Measurements from ENCODE around the gene AFAP1. TPM values are rescaled to one million over a fixed set of nuclear protein-coding genes. Genes with fewer than 3 reads are reported as not detected.

The AFAP1 gene
- total RNA-seq, 1 donor from 2014 or later: 29.8 TPM

DNA sequence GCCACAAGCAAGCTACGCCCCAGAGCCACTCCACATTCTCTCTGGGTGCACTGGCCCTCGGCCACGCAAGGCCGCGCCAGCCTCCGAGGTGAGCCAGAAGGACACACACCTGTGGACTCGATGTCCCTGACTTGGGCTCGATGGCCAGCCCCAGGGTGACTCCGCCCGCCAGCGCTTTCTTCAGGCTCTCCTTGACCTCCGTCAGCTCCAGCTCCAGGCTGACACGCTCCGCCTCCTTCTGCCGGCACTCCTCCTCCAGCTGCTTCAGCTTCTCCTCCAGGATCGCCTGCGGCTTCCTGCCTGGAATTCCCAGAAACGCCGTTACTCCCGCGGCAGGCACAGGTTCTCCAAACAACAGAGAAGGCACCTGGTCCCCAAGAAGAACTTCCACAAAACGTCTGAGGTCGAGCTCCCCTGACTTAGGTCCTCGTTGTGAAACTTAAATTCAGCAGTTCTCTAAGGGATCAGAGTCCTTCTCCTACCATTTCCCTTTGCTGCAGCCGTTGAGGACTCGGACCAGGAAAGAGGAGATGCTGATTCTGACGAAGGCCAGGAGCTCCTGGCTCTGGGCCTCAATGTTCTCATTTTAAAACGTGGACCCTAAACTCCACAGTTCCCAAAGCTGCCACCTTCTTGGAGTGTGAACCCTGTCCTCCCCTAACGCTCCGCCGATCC is 166.8 kb downstream of the AFAP1 start:
- DNase-seq (ENCODE audit: low read depth in 2 of 2): no peak

DNA sequence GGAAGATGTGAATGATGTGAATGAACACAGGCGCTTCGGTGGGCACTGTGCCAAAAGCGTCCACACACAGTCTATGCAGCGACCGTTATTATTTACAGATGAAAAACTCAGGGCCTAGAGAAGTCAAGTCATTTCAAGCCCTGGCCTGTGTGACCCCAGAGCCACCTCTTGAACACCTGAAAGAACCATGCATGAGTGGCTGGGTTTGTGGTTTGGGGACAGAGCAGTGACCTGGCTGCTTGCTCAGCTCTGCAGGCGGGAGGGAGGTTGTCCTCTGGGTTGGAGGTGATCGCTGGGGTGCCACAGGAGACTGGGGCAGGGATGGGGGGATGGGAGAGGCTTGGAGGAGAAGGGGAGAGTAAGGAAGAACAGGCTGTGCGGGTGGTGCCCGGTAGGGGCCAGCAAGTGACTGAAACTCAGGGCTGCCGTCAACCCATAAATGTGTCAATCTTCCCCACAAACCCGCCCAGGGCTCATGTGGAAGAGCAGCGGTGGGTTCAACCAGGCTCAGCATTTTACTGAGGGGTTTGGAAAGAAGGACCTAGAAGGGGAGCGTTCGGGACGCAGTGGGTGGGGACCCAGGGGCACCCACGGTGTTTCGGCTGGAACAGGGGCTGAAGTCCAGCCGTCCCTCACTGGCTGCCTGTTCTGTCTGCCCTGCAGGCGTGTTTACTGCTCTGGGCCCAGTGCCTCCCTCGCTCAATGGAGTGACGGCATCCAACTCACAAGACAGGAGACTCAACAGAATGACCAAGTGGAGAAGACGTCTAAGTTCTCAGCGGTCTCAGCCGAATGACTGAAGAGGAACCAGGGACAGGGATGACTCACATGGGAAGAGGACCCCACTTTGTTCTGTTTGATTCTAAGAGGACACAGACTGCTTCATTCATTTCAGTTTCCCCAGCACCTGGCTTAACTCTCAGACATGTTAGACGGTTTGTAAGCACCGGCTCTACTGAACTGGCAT is 167.8 kb downstream of the AFAP1 start:
- no peak for DNase-seq (ENCODE audit: low read depth in 2 of 2)

DNA sequence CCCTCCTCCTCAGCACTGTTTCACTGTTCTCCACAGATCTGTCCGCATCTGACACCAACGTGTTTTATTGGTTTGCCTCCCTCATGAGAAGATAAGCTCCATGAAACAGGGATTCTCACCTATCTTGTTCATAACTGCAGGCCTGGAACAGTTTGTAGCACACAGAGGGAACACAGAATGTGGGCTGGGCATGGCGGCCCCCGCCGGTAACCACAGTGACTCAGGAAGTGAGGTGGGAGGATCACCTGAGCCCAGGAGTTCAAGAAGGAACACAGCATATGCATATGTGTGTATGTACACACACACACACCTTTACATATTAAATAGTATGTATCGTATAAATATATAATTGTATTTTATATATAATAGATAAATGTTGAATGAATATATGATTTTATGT is 168.6 kb downstream of the AFAP1 start:
- no peak for DNase-seq (ENCODE audit: low read depth in 2 of 2)

DNA sequence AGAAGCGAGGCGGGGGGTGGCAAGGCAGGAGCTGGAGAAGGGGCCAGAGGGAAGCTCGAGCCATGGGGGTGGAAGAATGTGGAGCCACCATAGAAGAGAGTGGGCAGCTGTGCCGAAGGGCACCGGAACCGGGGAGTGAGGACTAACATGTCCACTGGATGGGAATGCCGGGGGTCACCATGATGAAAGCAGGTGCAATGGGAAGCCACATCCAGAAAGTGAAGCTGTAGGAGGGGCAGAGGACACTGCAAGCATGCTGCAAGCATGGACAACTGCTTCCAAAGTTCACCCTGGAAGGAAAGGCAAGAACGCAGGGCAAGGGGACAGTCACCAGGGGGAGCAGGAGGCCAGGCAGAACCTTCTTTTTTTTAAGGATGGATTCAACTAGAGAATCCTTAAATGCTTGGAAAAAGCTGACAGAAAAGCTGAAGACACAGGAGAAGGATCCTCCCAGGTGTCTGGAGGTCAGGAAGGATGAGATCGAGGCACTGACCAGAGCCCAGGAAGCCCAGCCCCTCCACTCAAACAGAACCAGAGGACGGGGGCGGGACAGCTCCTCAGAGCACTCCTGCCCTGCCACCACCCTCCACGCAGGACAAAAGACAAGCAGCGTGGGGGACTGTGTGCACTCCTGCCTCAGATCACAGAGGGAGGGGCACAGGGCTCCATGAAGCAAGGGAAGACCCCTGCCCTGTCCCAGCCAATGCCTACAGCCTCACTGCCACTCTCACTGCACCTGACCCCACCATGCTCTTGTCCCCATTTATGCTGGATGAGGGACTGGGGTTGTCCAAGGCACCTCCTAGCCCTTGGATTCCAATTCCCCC is 169.2 kb downstream of the AFAP1 start:
- peak in 1 of 2 donors; percentile 41 for DNase-seq (ENCODE audit: low read depth in 2 of 2)

DNA sequence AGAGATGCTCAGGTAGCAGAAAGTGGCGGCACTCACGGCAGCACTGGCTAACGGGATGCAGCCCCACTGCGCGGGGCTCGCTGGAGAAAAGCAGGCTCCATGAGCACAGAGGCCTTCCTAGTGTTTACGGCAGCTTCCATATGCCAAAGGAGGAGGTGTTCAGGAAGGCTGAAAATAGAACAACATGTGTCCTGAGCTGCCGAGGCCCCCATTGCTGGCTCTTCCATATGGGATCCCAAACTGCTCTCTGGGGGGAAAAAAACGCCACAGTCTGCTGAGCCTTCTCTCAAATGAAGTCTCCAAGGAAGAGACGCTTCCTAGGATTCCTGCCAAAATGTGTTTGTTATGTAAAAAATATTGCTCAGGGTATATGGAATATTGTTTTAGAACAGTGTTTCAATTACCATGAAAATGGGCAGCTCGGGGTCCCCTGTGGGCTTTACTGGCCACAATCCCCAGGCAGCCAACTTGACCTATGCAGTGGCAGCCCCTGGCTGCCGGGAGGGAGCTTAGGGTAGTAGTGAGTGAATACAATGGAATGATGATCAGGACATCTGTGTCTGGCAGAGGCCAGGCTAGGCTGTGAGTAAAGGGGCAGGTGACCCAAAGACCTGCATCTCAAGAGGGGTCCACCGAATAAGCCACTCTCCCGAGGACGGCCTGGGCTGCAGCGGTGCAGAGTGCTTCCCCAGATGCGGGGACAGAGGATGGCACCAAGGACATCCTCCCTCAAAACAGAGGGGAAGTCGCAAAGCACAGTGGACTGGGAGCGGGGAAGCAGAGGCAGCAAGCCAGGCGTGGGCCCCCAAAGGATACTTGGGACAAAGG is 170.1 kb downstream of the AFAP1 start:
- DNase-seq (ENCODE audit: low read depth in 2 of 2): no peak

DNA sequence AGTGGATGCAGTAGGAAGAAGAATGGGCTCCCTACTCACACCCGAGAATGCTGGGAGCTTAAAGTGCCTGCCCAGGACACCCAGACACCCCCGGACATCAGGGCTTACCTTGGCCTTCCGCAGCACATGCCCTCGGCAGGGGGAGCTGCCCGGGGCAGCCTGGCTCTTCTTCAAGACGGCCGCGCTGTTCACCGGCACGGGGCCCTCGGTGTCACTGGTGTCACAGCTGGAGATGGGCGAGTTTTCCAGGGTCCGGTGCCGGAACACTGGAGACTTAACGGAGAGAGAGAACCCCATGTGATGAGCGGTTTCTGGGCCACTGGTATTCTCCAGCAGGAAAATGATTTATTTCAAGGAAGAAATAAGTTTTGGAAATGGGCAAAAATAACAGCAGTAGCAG is 170.9 kb downstream of the AFAP1 start:
- DNase-seq (ENCODE audit: low read depth in 2 of 2): no peak

DNA sequence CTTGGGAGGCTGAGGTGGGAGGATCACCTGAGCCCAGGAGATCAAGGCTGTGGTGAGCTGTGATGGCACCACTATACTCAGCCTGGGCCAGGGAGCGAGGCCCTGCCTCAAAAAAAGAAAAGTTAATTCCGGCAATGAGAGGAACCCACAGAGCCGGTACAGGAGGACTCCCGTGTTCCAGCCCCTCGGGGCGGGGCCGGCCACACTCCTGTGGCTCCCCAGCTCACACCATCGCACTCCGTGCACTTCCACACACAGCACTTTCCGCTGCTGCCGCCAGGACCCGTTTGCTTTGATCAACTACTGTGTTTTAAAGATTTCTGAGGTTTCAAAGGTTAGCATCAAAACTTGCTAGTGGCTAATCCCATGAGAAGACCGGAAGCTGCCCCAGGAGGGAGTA is 171.7 kb downstream of the AFAP1 start:
- no peak for DNase-seq (ENCODE audit: low read depth in 2 of 2)

DNA sequence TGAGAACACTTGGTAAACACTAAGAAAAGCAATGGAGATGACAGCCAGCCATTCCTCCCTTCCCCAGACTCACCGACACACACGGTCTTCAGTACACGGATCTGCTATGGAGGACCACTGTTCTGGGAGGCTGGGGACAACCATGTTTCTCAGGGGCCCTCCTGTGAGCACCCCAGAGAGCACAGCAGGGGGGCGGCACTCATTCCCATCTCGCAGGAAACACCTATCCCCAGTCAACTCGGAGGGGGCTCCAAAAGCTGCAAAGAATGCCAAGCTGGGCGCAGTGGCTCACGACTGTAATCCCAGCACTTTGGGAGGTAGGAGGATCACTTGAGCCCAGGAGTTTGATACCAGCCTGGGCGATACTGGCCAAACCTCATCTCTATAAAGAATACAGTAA is 172.1 kb downstream of the AFAP1 start:
- no peak for DNase-seq (ENCODE audit: low read depth in 2 of 2)

DNA sequence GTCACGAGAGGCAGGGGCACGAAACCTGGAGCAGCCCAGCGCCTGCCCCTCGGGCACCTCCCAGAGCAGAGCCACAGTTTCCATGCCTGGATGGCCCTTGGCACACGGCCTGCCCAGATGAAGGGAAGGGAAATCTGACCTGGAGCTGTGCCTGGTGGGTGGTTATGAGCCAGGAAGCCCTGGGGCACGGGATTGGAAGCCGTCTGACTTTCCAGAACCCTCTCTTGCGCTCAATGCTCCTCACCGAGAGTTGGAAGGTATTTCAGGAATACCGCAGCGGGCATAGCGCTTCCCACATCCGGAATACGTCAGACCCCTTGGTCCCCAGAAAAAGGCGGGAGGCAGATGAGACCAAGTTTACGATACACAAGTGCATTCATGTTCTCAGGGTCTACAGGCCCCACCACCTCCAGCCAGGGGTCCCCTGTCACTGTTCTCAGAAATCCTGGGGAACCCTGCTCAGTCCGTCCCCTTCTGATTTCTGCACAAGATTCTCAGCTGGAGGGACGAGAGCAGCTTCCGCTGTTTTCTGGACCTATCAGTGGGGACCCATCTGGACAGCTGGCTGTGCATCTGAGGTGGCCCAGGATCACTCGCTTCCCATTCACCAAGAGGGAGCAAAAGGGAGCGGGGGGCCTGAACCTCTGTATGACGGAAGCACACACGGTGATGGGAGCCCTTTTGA is 172.9 kb downstream of the AFAP1 start:
- peak in 1 of 2 donors; percentile 77 for DNase-seq (ENCODE audit: low read depth in 2 of 2)

DNA sequence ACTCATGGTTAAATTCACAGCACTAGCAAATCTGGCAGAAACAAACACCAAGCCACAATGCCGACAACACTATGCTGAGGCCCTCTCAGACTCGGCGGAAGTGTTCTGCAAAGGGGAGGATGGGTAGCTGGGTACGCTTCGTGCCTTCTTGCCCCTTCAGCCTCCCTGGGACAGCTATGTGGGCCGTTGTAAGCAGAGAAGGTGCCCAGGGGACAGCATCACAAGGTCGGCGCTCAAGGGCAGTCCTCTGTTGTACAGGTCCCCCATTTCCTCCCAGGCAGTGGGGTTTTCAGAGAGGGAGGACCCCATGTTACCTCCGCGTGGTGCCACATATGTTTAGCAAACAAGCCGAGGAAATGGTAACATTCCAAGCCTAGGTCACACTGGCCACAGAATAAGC is 173.6 kb downstream of the AFAP1 start:
- no peak for DNase-seq (ENCODE audit: low read depth in 2 of 2)

DNA sequence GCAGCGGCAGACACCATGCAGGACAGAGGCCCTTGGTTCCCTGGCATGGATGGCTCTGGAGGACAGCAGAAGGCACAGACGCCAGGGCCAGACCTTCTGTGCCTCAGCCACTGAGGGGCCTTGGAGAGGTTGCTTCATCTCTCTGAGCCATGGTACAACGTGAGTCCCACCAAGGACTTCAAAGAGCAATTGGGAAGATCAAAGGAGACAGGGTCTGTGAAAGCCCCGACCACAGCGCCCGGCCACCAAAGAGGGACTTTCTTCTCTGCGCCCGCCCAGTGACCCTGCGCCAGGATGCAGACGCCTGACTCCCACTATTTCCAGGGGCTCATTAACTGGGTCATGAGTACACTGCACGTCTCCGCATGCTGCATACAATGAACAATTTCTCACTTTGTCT is 174.0 kb downstream of the AFAP1 start:
- no peak for DNase-seq (ENCODE audit: low read depth in 2 of 2)

DNA sequence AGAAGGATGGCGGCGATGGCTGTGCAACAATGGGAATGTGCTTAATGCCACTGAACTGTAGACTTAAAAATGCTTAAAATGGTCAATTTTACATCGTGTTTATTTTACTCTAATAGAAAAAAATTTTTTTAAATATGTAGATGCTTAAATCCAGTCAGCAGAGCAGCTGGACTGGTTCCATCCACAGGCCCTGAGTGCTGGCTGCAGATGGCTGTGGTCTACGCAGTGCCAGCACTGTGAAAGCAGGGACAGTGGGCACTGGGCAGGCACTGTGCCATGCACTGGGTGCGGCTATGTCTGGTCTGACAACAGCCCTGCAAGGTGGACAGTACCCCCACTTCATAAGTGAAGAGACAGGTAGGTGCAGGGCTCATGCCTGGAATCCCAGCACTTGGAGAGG is 175.2 kb downstream of the AFAP1 start:
- DNase-seq (ENCODE audit: low read depth in 2 of 2): no peak

DNA sequence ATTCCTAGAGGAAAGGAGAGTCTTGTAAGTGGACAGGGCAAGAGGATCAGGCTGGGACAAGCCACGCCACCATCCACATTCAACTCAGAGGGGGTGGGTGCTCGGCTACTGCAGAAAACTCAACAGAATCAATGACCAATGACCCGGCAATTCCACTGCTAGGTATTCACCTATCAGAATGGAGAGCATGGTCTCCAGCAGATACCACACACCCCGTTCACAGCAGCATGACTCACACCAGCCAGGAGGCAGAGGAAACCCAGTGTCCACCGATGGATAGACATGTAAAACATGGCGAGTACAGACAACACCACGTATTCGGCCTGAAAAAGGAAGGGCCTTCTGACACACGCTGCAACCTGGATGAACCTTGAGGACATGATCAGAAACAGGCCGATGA is 175.9 kb downstream of the AFAP1 start:
- DNase-seq (ENCODE audit: low read depth in 2 of 2): peak; percentile 41 to 72

DNA sequence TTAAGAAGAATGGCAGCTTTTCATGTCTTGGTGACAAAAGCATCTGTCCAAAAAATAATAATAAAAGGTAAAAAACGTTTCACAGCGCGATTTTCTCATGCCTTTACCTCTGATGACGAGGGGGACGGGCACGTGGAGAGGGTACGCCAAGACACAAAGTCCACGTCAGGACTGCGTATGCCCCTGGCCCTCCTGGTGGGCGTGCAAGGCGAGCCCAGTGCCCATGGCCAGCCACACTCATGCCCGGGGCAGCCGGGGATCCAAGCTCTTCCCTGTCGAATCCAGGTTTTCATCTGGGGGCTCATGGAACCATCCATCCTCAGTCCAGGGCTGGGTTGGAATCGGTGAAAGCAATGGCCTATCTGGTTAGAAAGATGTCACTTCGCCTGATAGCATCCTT is 176.6 kb downstream of the AFAP1 start:
- no peak for DNase-seq (ENCODE audit: low read depth in 2 of 2)

DNA sequence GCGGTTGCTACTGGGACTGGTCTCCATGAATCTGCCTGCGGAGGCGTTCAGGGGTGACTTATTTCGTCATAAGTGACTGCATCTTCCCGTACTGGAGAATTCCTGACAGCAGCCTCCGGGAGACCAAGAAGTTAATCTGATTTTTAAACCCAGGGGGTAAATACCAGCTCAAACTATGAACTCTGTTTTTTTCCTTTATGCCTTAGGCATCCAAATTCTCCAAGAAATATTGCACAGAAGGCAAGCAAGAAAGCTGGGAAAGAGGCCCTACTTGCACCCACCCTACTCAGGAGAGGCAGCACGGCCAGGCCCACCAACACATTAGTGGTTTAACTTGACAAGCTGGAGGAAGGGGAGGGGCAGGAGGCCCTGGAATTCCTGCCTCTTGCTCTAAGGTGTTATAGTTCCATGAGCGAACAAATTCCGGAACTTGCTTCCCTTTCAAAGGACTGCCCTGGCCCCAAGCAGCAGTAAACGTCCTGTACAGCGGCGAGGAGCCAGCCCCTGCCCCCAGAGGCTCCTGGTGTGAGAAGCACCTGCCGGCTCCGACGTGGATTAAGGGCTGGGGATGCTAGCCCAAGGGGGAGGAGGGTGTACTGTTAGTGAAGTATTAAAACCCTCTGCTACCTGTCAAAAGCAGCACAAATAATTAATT is 177.2 kb downstream of the AFAP1 start:
- DNase-seq (ENCODE audit: low read depth in 2 of 2): no peak

DNA sequence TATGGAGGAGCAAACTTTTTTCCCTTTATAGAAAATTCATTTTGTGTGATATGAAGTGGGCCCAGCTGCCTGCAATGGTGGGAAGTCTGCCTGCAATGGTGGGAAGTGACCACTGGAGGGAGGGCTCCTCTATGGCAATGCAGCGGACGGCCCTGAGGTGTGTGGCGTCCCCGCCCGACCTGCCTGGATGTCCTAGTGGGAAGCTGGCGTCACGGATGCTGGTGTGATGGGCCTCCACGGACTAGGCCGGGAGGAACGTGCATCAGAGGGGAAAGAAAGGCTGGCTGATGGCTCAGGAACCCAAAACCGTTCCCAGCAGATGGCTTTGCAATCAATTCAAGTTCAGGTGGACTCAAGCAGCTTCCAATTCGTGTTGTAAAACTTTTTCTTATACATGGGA is 177.9 kb downstream of the AFAP1 start:
- DNase-seq (ENCODE audit: low read depth in 2 of 2): peak; percentile 68 to 90

DNA sequence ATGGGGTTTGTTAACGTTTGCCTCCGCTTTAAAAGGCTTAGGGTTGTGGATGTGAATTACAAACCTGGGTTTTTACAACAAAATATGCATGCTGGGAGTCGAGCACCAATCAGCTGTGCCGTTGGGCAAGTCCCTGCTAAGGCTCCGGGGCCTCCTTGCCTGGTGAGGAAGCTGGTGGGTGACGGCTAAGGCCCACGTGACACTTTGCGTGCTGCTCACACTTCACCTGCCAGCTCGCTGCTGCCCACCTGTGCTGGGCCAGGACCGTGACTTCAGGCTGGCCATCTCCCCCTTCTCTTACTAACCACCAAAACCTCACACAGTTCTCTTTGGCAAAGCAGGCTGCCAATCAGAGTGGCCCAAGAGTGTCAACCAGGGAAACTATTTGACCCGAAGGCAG is 178.3 kb downstream of the AFAP1 start:
- DNase-seq (ENCODE audit: low read depth in 2 of 2): no peak

DNA sequence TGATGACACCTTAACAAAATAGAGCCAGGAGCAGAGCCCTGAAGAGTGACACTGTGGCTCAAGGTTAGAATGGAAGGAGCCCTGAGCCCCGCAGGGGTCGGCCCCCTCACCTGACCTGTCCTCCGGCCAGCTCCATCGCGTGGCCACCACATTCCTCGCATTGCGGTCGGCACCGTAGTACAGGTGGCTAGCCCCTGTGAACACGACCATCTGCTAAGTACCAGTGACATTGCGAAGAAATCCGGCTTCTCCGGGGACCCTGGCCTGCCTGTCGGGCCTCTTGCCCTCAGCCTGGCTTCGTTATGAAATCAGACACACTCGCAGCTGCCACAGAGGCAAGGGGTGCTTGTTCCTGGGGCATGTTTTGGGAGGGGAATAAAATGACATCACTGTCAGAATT is 179.0 kb downstream of the AFAP1 start:
- no peak for DNase-seq (ENCODE audit: low read depth in 2 of 2)

DNA sequence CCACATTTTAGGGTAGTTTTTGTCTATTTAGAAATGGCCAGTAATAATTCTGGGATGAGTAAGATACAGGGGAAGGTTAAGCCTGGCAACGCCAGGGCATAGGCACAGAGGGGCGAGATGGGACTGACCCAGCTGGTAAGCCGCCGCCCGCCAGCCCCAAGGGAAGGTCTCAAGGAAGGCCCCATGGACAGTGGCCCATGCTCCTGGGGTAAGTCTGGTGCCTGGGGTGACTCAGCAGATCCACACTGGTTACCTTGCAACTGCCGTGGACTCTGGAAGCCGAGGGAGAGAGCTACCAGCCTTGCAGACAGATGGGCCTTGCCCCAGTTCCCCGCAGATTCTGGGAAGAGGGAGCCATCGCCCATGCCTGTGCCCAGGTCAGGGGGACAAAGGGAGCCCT is 179.4 kb downstream of the AFAP1 start:
- DNase-seq (ENCODE audit: low read depth in 2 of 2): no peak

DNA sequence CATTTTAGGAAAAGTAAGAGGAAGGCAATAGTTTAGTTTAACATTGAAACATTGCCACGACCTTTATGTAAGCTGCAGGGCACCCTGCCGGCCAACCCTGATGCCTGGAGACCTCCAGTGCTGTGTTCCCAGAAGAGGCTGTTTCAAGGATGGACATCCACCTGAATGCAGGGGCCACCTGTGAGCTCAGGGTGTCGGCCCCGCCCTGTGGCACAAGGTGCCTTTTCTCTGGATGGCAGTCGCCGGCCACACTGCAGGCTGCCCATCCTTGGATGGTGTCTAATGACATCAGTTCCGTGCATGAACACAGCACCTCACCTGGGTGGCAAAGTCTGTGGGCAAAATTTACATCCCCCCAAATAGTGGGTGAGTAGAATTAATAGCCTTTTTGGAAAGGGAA is 180.0 kb downstream of the AFAP1 start:
- DNase-seq (ENCODE audit: low read depth in 2 of 2): no peak
